HG03108 (cell line): ENCODE data around the gene DGKB.

ENCODE experiments used
- ATAC-seq: cut with Tn5 transposase; IDR thresholded peaks from one replicate; pipeline ENCODE4 v1.9.1; 2021; ENCODE audit warnings: moderate library complexity; ENCODE audit not compliant: unreplicated experiment

DGKB gene

DNA sequence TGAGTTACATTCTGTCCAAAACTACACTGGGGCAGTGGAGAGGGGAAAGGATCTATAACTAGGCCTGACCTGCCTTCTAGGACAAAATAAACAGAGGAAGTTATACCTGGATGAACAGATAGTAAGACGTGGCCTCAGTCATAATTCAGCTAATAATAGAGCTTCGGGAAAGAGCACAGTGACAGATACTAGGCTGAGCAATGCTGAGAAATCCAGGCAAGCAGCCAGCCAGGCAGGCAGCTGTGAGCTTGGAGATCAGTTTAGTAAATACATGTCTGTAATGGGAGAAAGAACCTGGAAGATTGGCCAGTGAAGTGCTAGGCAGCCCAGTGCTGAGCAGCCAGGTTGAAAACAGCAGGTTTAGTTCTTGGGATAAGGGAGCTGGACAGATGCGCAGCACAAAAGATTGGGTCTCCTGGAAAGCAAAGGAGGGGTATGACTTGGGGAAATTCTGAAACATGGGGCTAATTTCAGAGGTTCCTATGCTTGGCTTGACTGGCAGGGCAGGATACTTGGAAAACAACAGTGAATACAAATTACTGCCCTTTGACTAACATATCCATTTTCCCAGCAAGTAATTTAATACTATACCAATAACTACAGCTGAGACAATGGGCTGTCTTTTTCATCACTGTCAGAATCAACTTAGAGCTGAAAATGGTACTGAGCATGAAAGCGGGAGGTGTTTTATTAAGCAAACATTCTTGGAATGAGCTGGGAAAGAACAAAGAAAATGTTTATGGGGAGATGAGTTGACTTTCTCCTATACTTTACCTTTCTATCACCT, 140.8 kb downstream of the DGKB start:
- ATAC-seq, result no peak

DNA sequence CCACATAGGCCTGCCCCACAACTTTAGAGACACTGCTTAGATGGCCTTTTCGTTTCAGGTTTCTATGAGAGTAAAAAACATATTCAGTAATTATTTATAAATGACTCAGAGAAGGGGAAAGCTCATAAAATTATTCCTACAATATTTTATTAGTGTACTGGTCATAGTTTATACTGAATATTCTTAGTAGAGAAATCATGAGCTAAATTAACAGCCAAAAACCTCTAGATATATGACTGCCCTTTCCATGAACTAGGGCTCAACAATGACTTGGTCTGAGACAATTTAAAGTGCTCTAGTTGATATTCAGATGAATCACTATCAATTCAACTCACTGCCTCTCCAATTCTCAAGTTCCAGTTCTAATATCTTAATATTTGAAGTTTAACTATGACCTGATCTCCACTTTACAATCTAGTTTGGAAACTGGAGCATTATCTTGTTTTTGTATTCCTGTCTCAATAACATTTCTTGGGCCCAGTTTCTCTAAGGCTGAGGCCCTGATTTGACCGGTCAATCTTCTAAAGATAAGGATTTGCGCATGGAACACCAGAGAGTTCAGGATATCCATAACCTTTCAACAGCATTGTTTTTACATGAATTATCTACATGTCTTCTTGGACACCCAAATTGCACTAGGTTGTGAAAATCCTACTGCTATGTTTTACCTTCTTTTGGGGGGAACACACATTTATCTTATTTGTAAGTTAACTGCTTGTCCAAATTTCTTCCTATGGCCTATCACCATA, 141.6 kb downstream of the DGKB start:
- no peak for ATAC-seq

DNA sequence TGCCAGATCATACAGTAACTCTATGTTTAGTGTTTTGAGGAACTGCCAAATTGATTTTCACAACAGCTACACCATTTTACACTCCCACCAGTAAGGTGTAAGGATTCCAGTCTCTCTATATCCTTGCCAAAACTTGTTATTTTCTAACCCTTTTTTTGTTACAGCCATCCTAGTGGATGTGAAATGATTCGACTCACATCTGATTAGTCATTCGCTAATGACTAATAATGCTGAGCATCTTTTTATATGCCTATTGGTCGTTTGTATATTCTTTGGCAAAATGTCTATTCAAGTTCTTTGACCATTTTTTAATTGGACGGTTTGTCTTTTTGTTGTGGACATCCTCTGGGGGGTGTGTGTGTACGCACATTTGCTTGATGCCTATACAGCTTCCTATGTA, 142.8 kb downstream of the DGKB start:
- ATAC-seq, result no peak

DNA sequence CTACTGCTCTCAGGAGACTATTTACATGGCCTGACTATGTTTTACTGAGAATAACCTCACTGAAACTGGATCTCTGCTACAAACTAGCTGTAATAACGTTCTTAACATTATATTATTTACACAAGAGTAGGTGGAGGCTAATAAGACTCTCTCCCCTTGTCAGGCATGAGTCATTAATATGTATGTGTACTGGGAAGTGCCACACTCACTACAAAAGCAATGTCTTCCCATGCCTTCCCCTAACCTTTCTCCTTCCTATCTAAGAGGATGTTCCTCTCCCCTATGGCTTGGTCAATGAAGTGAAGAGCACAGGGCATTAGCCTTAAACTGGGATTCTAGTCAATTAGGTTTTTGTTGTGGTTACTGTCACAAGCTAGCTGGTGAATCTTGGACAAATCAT, 147.9 kb downstream of the DGKB start:
- ATAC-seq, result no peak

DNA sequence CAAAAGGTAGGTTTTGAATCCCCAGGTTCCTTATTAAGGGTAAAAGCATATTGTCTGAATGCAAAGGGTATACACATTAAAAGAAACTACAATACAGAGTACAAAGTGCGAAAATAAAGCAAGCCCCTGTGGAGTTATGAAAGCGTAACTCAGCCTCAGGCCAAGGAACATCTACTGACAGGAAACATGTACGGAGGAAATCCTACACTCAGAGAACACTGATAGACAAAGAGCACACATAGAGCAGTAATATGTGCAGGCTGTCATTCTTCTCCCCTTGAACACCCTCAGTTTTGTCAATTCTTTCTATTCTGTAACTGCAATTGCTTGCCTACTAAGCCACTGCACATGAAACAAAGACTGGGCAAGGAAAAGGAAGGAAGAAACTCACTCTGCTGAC, 150.2 kb downstream of the DGKB start:
- ATAC-seq, result no peak

DNA sequence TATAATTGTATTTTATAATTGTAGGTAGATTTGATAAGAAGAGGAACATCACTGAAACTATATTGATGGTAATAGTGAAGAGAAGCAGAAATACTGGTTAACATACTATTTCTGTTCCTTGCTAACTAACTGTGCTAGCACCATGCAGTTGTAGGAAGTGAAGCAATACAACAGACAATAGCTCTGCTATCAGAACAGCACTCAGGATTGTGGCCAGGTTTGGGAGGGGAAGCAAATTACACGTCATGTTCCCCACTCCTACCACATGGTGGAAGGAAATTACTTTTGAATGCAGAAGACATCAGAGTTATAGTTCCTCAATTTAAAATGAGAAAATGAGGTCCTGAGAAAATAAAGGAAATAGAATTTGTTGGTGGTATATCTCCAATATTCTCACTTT, 151.1 kb downstream of the DGKB start:
- no peak for ATAC-seq

DNA sequence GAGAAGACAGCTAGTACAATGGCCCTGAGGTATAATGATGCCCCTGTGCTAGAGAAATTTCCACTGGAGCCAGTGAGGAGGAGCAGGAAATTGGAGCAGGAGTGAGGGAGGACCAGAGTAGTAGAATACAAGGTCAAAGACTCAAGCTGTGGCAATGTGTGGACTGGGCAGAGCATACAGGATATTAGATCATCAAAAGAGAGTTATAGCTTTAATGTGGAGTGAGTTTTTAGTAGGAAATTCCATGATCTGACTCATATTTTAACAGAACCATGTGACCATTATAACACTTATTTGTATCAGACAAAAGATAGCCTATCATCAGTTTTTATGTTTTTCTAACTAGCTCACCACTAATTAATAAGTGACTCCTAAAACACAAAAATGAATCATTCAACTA, 154.1 kb downstream of the DGKB start:
- no peak for ATAC-seq

DNA sequence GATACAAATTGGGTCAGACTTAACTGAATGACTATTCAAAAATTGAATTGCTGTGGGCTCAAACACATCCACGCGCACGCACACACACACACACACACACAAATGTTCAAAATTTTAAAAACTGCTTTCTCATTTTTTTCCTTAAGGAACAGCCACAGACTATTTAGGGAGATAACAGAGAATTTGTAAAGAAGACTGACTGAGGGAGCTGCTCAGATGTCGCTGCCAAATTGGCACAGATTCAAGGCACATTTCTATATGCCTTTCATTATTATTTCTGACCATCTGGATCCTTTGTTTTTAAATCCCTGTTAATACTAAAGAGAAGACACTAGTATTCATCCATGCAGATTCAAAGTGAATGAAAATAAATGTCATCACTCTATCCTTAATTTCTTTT, 154.8 kb downstream of the DGKB start:
- ATAC-seq, result no peak

DNA sequence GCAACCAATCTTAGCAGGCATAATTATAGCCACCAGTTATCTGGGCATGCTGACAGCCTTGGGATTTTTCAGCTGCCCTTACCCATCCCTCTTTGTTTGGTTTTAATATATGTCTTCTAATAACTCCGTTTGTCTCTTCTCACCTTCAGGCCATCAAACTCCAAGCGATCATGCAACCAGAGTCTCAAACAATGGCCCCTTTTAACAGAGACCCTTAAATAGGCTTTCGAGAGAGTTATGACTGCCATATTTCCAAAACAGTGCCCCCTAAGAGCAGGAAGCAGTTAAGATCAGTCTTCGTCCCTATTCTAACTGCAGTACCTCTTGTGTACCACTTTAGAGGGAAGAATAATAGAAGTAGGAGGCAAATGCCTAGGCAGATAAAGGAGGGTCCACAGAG, 157.5 kb downstream of the DGKB start:
- ATAC-seq, result no peak

DNA sequence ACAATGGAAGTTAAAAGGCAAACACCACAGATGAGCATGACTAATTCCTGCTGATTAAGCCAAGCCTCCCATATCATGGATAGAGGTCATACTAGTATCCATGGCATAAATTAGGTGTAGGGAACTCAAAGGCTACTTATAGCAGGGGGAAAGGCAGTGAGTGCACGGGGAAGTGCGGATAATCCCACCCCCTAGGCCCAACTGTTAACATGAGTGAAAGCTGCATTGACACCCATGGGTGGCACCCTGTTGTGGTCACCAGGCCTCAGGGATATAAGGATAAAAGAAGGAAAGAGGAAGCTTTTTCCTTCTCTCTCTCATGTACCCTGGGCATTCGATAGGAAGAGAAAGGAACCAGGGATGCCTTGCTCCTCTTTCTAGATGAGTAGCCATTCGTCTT, 161.9 kb downstream of the DGKB start:
- no peak for ATAC-seq

DNA sequence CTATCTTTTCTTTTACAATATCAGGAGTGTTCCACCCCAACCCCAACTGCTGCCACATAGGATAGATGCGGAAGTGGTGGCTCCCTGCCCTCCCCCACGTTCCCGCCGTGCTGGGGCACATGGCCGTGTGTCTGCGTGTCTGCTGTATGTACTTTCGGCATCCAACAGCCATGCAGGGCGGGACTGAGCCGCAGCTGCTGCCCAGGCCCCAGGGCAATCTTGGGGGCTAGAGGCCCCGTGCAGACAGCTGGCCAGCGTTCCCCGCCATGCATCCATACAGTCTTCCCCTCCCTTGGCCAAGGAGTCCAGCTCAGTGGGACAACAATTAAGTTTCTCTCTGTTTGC, 162.7 kb downstream of the DGKB start:
- no peak for ATAC-seq

DNA sequence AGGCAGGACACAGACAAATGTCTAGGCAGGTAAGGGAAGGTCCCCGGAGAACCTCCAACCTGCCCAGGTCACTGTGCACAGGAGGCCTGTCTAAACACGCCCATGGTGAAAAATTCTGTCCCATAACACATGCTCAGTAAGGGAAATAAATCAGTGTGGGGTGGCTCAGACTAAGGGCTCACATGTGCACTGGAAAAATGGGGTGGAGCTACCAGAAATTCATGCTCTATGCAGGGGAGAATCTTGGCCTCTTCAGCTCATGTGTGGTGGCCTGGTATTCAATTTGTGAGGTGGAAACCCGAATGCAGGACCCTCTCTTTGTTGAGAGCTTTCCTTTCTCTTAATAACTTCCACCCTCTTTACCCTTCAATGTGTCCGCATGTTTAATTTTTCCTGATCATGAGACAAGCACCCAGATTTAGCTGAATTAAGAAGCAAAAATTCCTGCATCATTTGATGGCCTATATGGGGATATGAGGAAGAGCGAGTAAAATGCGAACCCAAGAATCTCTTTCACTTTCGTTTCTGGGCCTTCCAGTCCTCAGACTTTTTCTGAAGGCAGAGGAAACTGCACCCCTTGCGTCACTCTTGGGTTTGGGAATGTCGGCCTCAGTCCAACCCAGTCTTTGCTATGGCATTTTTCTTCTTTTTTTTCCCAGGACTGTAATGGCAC, 163.2 kb downstream of the DGKB start:
- ATAC-seq, result no peak

DNA sequence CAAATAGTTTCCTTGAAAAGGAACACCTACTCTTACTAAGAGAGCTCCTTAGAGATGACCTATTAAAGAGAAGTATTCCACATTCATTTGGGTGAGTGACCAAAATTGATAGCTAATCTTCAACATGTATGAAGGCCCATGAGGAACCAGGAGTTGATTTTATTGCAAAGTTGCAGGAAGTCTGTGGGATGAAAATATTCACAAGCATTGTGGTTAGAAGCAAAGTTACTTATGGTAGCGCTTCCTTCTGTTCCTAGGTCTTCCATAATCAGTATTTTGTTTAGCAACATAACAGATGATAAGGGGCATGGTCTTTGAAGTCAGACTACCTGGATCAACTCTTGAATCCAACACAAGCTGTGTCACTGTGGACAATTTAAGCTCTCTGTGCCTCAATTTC, 164.5 kb downstream of the DGKB start:
- no peak for ATAC-seq

DNA sequence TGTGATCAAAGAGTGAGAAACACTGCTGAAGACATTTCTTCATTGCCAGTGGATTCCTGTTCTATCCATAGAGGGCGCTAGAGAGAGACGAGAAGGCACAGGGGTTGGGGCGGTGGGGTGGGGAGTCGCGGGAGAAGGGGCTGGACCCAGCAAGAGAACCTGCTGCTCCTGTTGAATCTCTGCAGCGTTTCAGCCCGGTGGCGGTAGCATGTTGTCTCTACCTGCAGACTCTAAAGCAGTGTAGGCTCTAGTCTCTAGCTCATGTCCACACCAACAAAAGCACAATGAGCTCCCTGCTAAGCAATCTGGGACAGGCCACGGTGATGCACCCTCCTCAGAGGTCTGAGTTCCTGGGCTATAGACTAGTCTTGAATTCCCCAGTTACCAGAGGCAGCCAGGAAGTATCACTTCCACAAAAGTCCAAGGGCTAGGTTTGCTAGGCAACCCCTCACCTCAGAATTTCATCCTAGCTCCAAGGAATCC, 167.7 kb downstream of the DGKB start:
- no peak for ATAC-seq

DNA sequence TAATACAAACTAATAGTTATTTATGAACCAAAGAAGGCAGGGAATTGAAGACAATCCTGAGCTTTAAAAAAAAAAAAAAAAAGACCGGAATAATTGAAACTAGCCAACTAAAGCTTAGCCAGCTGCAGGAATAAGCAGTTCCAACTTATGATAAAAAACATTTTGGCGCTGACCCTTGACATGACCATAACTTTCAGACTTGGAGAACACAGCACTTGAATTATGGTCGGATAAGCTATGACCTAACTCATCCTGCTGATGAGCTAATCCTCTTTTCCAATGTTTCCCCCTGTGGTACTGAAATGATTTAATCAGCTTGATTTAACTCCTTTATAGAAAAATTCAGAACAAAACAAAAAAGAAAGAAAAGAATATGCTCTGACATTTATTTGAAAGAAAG, 181.8 kb downstream of the DGKB start:
- ATAC-seq, result no peak

DNA sequence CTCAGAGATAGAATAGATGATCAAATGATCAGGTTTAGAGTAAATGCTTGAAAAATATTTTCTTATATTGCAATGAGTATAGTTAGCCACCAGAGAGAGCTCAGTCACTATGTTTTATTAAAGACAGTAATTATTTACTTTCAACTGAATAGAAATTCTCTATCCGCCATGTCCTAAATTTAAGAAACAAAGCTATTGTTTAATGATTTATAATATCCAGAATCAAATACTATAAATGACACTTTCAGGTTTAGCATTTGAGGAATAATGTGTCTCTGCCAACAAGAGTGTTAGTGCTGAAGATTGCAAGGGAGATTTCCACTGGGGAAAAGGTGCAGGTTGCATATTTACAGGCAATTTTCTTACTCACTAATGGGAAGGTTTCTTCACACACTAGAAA, 184.7 kb downstream of the DGKB start:
- no peak for ATAC-seq

DNA sequence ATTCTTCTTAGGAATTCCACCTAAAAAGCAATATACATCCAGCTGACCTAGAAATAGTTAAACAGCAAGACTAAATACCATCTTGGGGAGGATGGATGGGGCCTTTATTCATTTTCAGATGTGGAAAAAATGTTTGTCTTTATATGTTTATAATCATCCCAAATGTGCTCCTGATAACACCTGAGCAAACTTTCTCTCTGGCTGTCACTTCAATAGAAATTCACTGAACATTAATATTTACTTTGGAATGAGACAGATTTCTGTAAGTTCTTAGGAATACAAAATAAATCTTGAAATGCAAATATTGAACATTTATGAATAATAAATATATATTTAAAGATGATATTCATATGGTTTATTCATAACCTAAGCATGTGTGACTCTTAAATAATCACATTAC, 185.4 kb downstream of the DGKB start:
- ATAC-seq, result no peak

DNA sequence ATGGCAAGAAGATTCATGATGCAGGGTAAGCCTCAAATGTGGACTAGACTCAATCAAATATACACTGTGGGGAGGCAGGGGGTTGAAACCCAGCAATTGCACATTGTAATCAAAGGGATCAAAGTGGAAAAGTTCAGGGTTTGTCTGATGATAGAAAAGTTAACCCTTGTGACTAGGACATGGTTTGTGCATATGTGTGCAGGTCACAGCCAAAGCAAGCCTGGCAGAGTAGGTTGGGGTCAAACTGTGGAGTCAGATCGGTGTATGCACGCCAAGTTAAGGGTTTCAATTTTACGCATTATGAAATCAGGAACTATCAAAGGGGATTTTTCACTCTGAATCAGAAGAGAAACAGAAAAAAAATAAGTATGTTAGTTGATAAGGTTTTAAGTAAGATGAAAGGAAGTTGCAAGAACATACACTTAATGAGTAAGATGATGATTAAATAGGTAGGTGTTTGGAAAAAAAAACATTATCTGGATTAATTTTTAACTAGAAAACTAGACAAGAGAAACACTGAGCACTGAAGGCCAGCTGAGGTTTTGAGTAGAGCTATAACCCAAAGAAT, 188.3 kb downstream of the DGKB start:
- ATAC-seq, result peak; percentile 98

DNA sequence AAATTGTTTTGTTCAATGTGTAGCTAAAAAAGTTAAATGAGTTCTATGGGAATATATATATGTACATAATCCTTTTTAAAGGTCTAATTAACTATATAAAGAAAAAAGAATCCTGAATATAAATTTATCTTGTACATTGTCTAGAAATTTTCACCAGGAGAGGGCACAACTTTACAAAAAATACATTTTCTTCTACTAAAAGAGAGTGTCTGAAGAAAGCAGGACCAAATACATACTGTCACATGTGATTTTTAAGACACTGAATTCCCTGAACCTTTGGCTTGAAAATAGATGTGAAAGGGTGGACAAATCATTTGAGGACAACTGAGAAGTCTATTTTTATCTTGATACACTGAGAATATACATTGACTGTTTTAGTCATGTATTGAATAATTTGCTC, 204.3 kb downstream of the DGKB start:
- no peak for ATAC-seq

DNA sequence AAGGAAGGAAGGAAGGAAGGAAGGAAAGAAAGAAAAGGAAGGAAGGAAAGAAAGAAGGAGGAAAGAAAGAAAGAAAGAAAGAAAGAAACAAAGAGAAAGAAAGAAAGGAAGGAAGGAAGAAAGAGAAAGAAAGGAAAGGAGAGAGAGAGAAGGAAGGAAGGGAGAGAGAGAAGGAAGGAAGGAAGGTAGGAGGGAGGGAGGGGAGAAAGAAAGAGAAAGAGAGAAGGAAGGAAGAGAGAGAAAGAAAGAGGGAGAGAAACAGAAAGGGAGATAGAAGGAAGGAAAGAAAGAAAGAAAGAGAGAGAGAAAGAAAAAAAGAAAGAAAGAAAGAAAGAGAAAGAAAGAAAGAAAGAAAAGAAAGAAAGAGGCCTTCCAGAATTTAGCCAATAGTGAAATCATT, 204.9 kb downstream of the DGKB start:
- no peak for ATAC-seq

DNA sequence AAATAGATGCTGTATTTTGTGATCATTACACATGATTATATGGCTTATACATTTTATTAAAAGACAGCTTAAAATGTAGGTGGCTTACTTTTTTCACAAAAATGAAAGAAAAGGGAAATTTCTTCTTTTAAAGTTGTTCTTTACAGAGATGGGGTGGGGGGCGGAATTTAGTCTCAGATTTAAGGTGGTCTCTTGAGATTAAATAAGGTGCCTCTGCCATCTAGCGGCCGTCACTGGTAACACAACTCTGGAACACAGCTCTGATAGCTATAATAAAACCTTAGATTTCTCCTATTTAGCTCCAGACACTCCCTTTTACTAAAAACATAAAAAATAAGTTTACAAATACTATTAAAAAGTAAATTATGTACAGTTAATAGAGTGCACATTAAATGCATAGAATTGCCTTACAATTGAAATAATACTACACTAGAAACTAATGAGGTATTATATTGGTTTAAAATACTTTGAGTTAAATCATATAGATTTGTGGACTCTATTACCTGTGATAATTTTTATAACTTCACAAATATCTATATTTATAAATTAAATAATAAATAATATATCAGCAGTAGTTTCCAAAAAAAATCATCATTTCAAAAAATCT, 210.9 kb downstream of the DGKB start:
- no peak for ATAC-seq
